HepG2 (cell line): ENCODE measurements around the gene SDK1. TPM values are rescaled to one million over a fixed set of nuclear protein-coding genes. Genes with fewer than 3 reads are reported as not detected.

ENCODE experiments used
- ATAC-seq: fragments of 200-7000 bp; cut with Tn5 transposase; 3 replicates; pipeline ENCODE4 v1.9.1; 2020; ENCODE audit warnings: mild to moderate bottlenecking, moderate library complexity
- BruUV-seq: library from RNA; stranded (reverse); fragments of 400-500 nt; replicated peaks from 2 replicates; lab custom pipeline; 2021; lab: Mats Ljungman, UMichigan
- CTCF ChIA-PET: fragments of 300-600 bp; formaldehyde crosslinking; extraction: SDS; loops from one replicate; lab custom pipeline; 2021; ENCODE audit warnings: low total read pairs, inconsistent platforms, low intra/inter-chr PET ratio; lab: Yijun Ruan, JAX
- POLR2A ChIA-PET: fragments of 350-600 bp; sonication (Branson Sonifier 250); formaldehyde crosslinking; loops from one replicate; lab custom pipeline; 2020; ENCODE audit warnings: antibody characterized with exemption, inconsistent platforms; lab: Yijun Ruan, JAX
- DNase-seq: peaks from one replicate; pipeline ENCODE4 v3.0.0-alpha.2; 2015; ENCODE audit warnings: low spot score
- FAIRE-seq: peaks from 3 replicates; lab custom pipeline; 2011; peaks lifted over from hg19 to GRCh38; lab: Jason Lieb, UNC
- H2AFZ ChIP-seq: one replicate; pipeline ENCODE4 v1.6.1; 2011; ENCODE audit warnings: low read length, inconsistent platforms
- H3K27ac ChIP-seq: fragments of 300-600 bp; 3 replicates; pipeline ENCODE4 v1.8.0; 2011; ENCODE audit warnings: mixed run types, mild to moderate bottlenecking, mixed read lengths, low read length, inconsistent platforms; ENCODE audit not compliant: insufficient read depth; ENCODE audit errors: extremely low read length
- H3K27me3 ChIP-seq, 2 experiments: fragments of 200-600 bp in 1 of 2; 2 replicates in 1 of 2; 3 replicates in 1 of 2; pipeline versions ENCODE4 v1.6.0 to v1.8.0; 2011; ENCODE audit warnings: low read length in 2 of 2, mild to moderate bottlenecking in 2 of 2, moderate library complexity in 2 of 2, inconsistent platforms in 1 of 2; ENCODE audit not compliant: insufficient read depth in 2 of 2, control insufficient read depth in 1 of 2
- H3K36me3 ChIP-seq, 2 experiments: fragments of 200-600 bp in 1 of 2; replicated peaks in 1 of 2; 2 replicates in 1 of 2; 3 replicates in 1 of 2; pipeline versions ENCODE4 v1.5.1 to v1.8.0; 2011; ENCODE audit warnings: low read length in 2 of 2, inconsistent platforms in 1 of 2; ENCODE audit not compliant: insufficient read depth in 2 of 2, control insufficient read depth in 1 of 2
- H3K4me1 ChIP-seq: 2 replicates; pipeline ENCODE4 v1.5.1; 2012; ENCODE audit warnings: low read length, inconsistent platforms; ENCODE audit not compliant: insufficient read depth
- H3K4me2 ChIP-seq: 2 replicates; pipeline ENCODE4 v1.6.0; 2011; ENCODE audit warnings: low read depth, low read length, inconsistent platforms
- H3K4me3 ChIP-seq, 3 experiments: fragments of 200-600 bp in 1 of 3; sonication (generic), shearing (Covaris generic) in 1 of 3; replicated peaks in 1 of 3; 2 replicates each; pipeline ENCODE4 v1.5.1; 2011 to 2016; ENCODE audit warnings: low read length in 3 of 3, inconsistent platforms in 2 of 3, low read depth in 2 of 3, mild to moderate bottlenecking in 2 of 3, control low read depth in 1 of 3, mixed read lengths in 1 of 3; ENCODE audit not compliant: insufficient read depth in 1 of 3
- H3K79me2 ChIP-seq: one replicate; pipeline ENCODE4 v1.6.1; 2011; ENCODE audit warnings: low read length, inconsistent platforms; ENCODE audit not compliant: insufficient read depth
- H3K9ac ChIP-seq: 2 replicates; pipeline ENCODE4 v1.6.0; 2011; ENCODE audit warnings: mild to moderate bottlenecking, low read depth, low read length, inconsistent platforms; ENCODE audit not compliant: insufficient read depth
- H3K9me3 ChIP-seq: 2 replicates; pipeline ENCODE4 v1.5.1; 2012; ENCODE audit warnings: mild to moderate bottlenecking, low read length
- H4K20me1 ChIP-seq: 2 replicates; pipeline ENCODE4 v1.6.0; 2011; ENCODE audit warnings: inconsistent platforms, mild to moderate bottlenecking, low read length, moderate library complexity; ENCODE audit not compliant: insufficient read depth
- FOXO1 ChIP-seq: sonication (generic); formaldehyde crosslinking; IDR thresholded peaks from 2 replicates; pipeline ENCODE4 v1.4.0; 2020; ENCODE audit warnings: missing genetic modification reagents
- HOXD1 ChIP-seq: sonication (generic); formaldehyde crosslinking; IDR thresholded peaks from 2 replicates; pipeline ENCODE4 v1.5.0; 2020; ENCODE audit warnings: missing genetic modification reagents
- SRSF4 ChIP-seq: fragments of 200-400 bp; formaldehyde crosslinking; IDR thresholded peaks from one replicate; pipeline ENCODE4 v1.6.1; 2018; ENCODE audit warnings: mild to moderate bottlenecking, low read depth, low read length, moderate library complexity; ENCODE audit not compliant: poor library complexity, severe bottlenecking
- ZFP36L2 ChIP-seq: sonication (generic); formaldehyde crosslinking; IDR thresholded peaks from 2 replicates; pipeline ENCODE4 v1.4.0; 2020; ENCODE audit warnings: missing genetic modification reagents
- ZNF253 ChIP-seq: sonication (generic); formaldehyde crosslinking; IDR thresholded peaks from 2 replicates; pipeline ENCODE4 v1.8.0; 2022; ENCODE audit warnings: mild to moderate bottlenecking, missing genetic modification reagents, borderline replicate concordance
- ZNF317 ChIP-seq: sonication (generic); formaldehyde crosslinking; IDR thresholded peaks from 2 replicates; pipeline ENCODE4 v1.5.0; 2020; ENCODE audit warnings: mild to moderate bottlenecking, missing genetic modification reagents
- ZNF335 ChIP-seq: sonication (generic); formaldehyde crosslinking; IDR thresholded peaks from 2 replicates; pipeline ENCODE4 v1.4.0; 2020; ENCODE audit warnings: missing genetic modification reagents
- ZNF570 ChIP-seq: sonication (generic); formaldehyde crosslinking; IDR thresholded peaks from 2 replicates; pipeline ENCODE4 v1.4.0; 2020; ENCODE audit warnings: mild to moderate bottlenecking, missing genetic modification reagents, borderline replicate concordance
- ZSCAN25 ChIP-seq: sonication (generic); formaldehyde crosslinking; IDR thresholded peaks from 2 replicates; pipeline ENCODE4 v1.8.0; 2022; ENCODE audit warnings: mild to moderate bottlenecking, missing genetic modification reagents
- WGBS: methylation state at CpG from one replicate; pipeline ENCODE4 v1.1.6; 2017; ENCODE audit warnings: low lambda C conversion rate; 5-methylcytosine and 5-hydroxymethylcytosine counted together
- in situ Hi-C: cut with HindIII; loops from 2 replicates; pipeline ENCODE4 v1.10.0; 2017; ENCODE audit warnings: low pct_unique_long_range_greater_than_20kb; ENCODE audit not compliant: extremely low pct_ligation_motif_present
- intact Hi-C: fragments of 100-400 bp; cut with micrococcal nuclease; formaldehyde crosslinking; loops from one replicate; pipeline ENCODE4 v1.10.0; 2022; ENCODE audit not compliant: unreplicated experiment
- polyA plus RNA-seq, 8 experiments: library from polyadenylated mRNA; depleted of rRNA in 3 of 8; stranded (reverse) in 7 of 8; unstranded in 1 of 8; fragments of >200 nt; fragmentation: Illumina TruSeq in 4 of 8; extraction: Trizol in 4 of 8; gene quantifications; 2 replicates each; pipeline versions ENCODE4 v1.2.1 to v1.2.3, GENCODE V29; 2011 to 2016; ENCODE audit warnings: low read depth in 4 of 8, missing spikeins in 1 of 8, mixed read lengths in 1 of 8; ENCODE audit not compliant: insufficient read depth in 1 of 8
- total RNA-seq, 5 experiments: library from RNA; depleted of rRNA; stranded (reverse); fragments of >200 nt; fragmentation: Illumina TruSeq; extraction: Trizol; gene quantifications; 2 replicates each; pipeline ENCODE4 v1.2.3, GENCODE V29; 2016; ENCODE audit warnings: low read depth in 1 of 5
- TF ChIP-seq, protein P1 (sequence below): sonication (generic); formaldehyde crosslinking; IDR thresholded peaks from 2 replicates; pipeline ENCODE4 v1.9.0; 2021; ENCODE audit warnings: mild to moderate bottlenecking, missing genetic modification reagents
- TF ChIP-seq, protein P2 (sequence below): IDR thresholded peaks from 2 replicates; pipeline ENCODE4 v1.6.1; 2016; ENCODE audit warnings: missing biosample characterization, missing genetic modification reagents, low read depth
- TF ChIP-seq, protein P3 (sequence below): IDR thresholded peaks from 2 replicates; pipeline ENCODE4 v1.6.1; 2018; ENCODE audit warnings: missing genetic modification reagents, mild to moderate bottlenecking, missing compliant biosample characterization

SDK1 gene
- total and polyA plus RNA-seq, 2 of the 13 experiments (the other 11 are each of a cell fraction or from before 2014, with no cell fraction given), result 0.35 to 2.4 TPM

DNA sequence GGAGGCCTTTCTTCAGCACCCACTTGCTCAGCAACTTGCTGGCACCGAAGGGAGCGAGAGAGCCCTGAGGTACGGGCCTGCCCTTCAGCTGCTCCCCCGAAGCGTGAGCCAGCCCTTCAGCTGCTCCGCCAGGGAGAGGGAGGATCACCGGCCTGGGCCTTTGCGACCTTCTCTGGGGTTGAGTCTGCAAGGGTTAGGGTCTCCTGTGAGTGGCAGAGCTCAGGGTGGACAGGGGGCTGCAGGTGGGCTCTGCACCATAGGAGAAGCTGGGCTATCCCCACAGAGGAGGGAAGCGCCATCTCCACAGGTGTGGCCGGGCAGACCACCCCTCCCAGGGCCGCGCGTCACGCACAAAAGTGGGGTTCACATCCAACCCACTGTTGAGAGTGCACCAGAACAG, 890.5 kb downstream of the SDK1 start (continued):
- TF ChIP-seq, protein P1, sequence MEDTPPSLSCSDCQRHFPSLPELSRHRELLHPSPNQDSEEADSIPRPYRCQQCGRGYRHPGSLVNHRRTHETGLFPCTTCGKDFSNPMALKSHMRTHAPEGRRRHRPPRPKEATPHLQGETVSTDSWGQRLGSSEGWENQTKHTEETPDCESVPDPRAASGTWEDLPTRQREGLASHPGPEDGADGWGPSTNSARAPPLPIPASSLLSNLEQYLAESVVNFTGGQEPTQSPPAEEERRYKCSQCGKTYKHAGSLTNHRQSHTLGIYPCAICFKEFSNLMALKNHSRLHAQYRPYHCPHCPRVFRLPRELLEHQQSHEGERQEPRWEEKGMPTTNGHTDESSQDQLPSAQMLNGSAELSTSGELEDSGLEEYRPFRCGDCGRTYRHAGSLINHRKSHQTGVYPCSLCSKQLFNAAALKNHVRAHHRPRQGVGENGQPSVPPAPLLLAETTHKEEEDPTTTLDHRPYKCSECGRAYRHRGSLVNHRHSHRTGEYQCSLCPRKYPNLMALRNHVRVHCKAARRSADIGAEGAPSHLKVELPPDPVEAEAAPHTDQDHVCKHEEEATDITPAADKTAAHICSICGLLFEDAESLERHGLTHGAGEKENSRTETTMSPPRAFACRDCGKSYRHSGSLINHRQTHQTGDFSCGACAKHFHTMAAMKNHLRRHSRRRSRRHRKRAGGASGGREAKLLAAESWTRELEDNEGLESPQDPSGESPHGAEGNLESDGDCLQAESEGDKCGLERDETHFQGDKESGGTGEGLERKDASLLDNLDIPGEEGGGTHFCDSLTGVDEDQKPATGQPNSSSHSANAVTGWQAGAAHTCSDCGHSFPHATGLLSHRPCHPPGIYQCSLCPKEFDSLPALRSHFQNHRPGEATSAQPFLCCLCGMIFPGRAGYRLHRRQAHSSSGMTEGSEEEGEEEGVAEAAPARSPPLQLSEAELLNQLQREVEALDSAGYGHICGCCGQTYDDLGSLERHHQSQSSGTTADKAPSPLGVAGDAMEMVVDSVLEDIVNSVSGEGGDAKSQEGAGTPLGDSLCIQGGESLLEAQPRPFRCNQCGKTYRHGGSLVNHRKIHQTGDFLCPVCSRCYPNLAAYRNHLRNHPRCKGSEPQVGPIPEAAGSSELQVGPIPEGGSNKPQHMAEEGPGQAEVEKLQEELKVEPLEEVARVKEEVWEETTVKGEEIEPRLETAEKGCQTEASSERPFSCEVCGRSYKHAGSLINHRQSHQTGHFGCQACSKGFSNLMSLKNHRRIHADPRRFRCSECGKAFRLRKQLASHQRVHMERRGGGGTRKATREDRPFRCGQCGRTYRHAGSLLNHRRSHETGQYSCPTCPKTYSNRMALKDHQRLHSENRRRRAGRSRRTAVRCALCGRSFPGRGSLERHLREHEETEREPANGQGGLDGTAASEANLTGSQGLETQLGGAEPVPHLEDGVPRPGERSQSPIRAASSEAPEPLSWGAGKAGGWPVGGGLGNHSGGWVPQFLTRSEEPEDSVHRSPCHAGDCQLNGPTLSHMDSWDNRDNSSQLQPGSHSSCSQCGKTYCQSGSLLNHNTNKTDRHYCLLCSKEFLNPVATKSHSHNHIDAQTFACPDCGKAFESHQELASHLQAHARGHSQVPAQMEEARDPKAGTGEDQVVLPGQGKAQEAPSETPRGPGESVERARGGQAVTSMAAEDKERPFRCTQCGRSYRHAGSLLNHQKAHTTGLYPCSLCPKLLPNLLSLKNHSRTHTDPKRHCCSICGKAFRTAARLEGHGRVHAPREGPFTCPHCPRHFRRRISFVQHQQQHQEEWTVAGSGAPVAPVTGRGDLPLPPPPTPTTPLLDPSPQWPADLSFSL (CRISPR knock-in tag), result no peak

DNA sequence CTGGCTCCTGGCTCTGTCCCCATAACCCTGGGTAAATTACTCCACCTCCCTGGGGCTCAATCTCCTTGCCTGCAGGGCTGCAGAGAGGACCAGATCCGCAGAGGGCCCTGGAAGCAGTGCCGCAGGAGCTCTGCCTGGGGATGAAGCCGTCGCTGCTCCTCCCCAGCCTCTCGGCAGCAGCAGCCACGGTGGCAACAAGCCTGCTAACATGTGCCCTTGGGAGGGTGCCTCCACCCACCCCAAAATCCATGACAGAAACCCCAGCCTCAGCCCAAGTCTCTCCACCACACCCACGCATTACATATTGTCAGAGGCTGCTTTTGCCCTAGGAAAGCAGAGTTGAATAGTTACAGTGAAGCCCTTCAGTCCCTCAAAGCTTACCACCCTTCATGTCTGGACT, 894.6 kb downstream of the SDK1 start:
- intact Hi-C loops (no loop called here), in situ Hi-C loops (no loop called here)
- 60% methylated on average over 1 of the region's 7 CpGs for WGBS
- Histone ChIP-seq H3K4me2 (no peak overlapping the region), H3K27ac (no peak overlapping the region), H3K27me3 (no peaks in the 10 kb centered on the region), H2AFZ (no peak overlapping the region), H3K79me2 (no peaks in the 10 kb centered on the region), H3K4me3 (no peak overlapping the region), H3K9ac (no peak overlapping the region), H4K20me1 (no peaks in the 10 kb centered on the region), H3K36me3 (no peaks in the 10 kb centered on the region), H3K4me1 (no peaks in the 10 kb centered on the region), H3K9me3 (peaks cover 5% of the 10 kb centered on the region; the same call in 1 of the 2 replicates)
- FAIRE-seq, result no peak
- POLR2A ChIA-PET, result no interaction called here
- ATAC-seq, result no peak
- no peak for DNase-seq
- CTCF ChIA-PET, result no interaction called here
- no TSS peak for BruUV-seq
- no peak for TF ChIP-seq HOXD1
- TF ChIP-seq, protein P2, sequence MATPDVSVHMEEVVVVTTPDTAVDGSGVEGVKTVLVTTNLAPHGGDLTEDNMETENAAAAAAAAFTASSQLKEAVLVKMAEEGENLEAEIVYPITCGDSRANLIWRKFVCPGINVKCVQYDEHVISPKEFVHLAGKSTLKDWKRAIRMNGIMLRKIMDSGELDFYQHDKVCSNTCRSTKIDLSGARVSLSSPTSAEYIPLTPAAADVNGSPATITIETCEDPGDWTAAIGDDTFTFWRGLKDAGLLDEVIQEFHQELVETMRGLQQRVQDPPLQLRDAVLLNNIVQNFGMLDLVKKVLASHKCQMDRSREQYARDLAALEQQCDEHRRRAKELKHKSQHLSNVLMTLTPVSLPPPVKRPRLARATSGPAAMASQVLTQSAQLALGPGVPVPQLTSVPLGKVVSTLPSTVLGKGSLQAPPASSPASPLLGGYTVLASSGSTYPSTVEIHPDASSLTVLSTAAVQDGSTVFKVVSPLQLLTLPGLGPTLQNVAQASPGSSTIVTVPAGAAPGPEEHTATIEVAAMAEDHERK (CRISPR knock-in tag), result no peak
- no peak for TF ChIP-seq ZNF335 (CRISPR knock-in tag)
- TF ChIP-seq ZFP36L2 (CRISPR knock-in tag), result no peak
- TF ChIP-seq, protein P3, sequence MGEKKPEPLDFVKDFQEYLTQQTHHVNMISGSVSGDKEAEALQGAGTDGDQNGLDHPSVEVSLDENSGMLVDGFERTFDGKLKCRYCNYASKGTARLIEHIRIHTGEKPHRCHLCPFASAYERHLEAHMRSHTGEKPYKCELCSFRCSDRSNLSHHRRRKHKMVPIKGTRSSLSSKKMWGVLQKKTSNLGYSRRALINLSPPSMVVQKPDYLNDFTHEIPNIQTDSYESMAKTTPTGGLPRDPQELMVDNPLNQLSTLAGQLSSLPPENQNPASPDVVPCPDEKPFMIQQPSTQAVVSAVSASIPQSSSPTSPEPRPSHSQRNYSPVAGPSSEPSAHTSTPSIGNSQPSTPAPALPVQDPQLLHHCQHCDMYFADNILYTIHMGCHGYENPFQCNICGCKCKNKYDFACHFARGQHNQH (CRISPR knock-in tag), result no peak
- TF ChIP-seq ZNF570, result no peak
- TF ChIP-seq ZNF317, result no peak
- no peak for TF ChIP-seq SRSF4
- TF ChIP-seq FOXO1 (CRISPR knock-in tag), result no peak
- no peak for TF ChIP-seq ZNF253 (CRISPR knock-in tag)
- TF ChIP-seq ZSCAN25 (CRISPR knock-in tag), result no peak
